Neutrophil (primary cell): ENCODE measurements around the gene ALOX15B.

Source experiments
- H3K27ac ChIP-seq: fragments of 200-600 bp; sonication (generic); 2 replicates; pipeline ENCODE4 v1.5.1; 2016; ENCODE audit warnings: mild to moderate bottlenecking, moderate library complexity
- H3K27me3 ChIP-seq: fragments of 200-600 bp; sonication (generic); 2 replicates; pipeline ENCODE4 v1.6.0; 2016; ENCODE audit warnings: mild to moderate bottlenecking
- H3K36me3 ChIP-seq: fragments of 200-600 bp; sonication (generic); 2 replicates; pipeline ENCODE4 v1.5.1; 2017
- H3K4me1 ChIP-seq, 2 experiments: fragments of 200-600 bp in 1 of 2; sonication (generic) in 1 of 2; 1 replicate in 1 of 2; 2 replicates in 1 of 2; pipeline versions ENCODE4 v1.5.1 to v1.6.1; 2013 to 2016; ENCODE audit warnings: low read depth in 1 of 2, low read length in 1 of 2, mild to moderate bottlenecking in 1 of 2, moderate library complexity in 1 of 2; ENCODE audit not compliant: control insufficient read depth in 1 of 2, insufficient read depth in 1 of 2
- H3K4me3 ChIP-seq, 2 experiments: fragments of 200-600 bp in 1 of 2; sonication (generic) in 1 of 2; 1 replicate in 1 of 2; 2 replicates in 1 of 2; pipeline ENCODE4 v1.5.1; 2013 to 2016; ENCODE audit warnings: low read depth in 1 of 2, low read length in 1 of 2, mild to moderate bottlenecking in 1 of 2, moderate library complexity in 1 of 2
- H3K9me3 ChIP-seq: fragments of 200-600 bp; sonication (generic); 2 replicates; pipeline ENCODE4 v1.5.1; 2016
- CTCF ChIP-seq: fragments of 200-600 bp; sonication (generic); IDR thresholded peaks from 2 replicates; pipeline ENCODE4 v1.5.1; 2016; ENCODE audit warnings: antibody characterized with exemption

ALOX15B gene

GRCh38 chr17:8095361-8095760, 56.5 kb downstream of the ALOX15B start:
- no peaks in the 10 kb centered on the region for H3K36me3 ChIP-seq
- no peaks in the 10 kb centered on the region for H3K9me3 ChIP-seq
- peaks cover 65% of the 10 kb centered on the region for H3K27me3 ChIP-seq
- H3K27ac ChIP-seq, result no peak overlapping the region
- no peaks in the 10 kb centered on the region for H3K4me1 ChIP-seq
- no peak for TF ChIP-seq CTCF
- H3K4me3 ChIP-seq, result no peak overlapping the region

GRCh38 chr17:8096541-8096940, 57.7 kb downstream of the ALOX15B start:
- Histone ChIP-seq H3K36me3 (no peaks in the 10 kb centered on the region), H3K4me3 (no peak overlapping the region), H3K27me3 (peaks cover 53% of the 10 kb centered on the region), H3K9me3 (no peaks in the 10 kb centered on the region), H3K27ac (no peak overlapping the region), H3K4me1 (no peaks in the 10 kb centered on the region)
- no peak for TF ChIP-seq CTCF
